MV-4-11 (cell line): ENCODE data around the gene SUGCT.
"Not testable (repeated sequence)": the region's sequence is repeated elsewhere in the genome, so short reads cannot be mapped to it uniquely, and the experiment has no call there.

Experiments used
- DNase-seq: peaks from one replicate; lab custom pipeline; 2025; lab: John Stamatoyannopoulos, UW

SUGCT gene

DNA sequence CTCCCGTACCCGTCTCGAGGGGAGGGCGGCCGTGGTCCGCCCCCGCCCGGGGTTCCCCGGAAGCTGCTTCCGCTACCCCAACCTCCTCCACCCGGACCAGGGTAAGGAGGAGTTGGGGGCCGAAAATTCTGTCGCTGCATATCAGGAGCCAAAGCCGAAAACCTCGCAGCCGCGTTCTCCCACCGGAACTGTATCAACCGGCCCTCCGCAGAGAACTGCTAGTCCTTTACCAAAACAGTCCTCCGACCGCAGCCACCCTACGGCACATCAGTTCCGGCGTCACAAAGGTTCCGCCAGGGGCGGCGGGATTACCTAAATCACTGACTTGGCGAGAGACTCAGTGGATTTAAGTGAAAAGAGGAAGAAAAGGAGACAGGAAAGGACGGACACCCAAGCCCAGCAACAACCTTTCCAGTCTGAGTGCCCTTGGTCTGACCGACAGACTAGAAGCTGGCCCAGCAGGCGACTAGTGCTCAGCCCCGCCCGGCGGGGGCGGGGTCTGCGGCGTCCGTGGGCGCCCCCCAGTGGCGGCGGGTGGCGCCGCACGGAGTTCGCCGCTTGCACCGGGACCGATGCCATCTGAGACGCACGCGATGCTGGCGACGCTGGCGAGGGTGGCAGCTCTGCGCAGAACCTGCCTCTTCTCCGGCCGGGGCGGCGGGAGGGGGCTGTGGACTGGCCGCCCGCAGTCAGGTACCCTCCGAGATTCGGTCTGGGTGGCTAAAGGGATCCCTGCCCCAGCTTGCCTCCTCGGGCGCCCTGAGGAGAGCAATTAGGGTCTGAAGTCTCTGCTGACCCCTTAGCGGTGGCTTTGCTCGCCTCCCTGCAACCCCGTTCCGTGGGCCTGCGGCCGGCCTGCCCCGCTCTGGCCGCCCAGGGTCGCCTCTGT, at the start of gene SUGCT, which contains the start of gene MPLKIP:
Gene SUGCT (plus strand): TSS at position 578 of the 889 bp plus-strand sequence.
Gene MPLKIP (minus strand): TSS at position 195 of the 889 bp plus-strand sequence. CDS start 55 bp downstream, at position 140.
- peak; percentile 81 for DNase-seq

- no peak for DNase-seq
These were observed 42.6 kb upstream of the SUGCT start for GRCh38 chr7:40092182-40092581.

DNA sequence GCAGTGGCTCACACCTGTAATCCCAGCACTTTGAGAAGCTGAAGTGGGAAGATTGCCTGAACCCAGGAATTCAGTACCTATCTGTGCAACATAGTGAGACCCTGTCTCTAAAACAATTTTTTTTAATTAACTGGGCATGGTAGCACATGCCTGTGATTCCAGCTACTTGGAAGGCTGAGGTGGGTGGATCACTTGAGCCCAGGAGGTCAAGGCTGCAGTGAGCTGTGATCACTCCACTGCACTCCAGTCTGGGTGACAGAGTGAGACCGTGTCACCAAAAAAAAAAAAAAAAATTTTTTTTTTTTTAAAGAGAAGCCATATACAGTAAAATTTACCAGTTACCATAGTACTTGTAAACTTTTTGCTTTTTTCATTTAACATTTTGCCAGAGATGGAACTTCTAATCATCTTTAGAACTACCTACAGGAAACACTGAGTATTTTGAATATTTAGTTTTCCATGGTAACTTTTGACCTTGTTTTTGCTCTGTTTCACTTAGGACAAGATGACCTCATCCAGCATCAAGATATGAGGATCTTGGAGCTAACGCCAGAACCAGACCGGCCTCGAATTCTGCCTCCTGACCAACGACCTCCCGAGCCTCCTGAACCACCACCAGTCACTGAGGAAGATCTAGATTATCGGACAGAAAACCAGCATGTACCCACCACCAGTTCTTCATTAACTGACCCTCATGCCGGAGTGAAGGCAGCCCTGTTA, 41.0 kb upstream of the SUGCT start:
- DNase-seq: no peak

- no peak for DNase-seq
These were observed 39.6 kb upstream of the SUGCT start for GRCh38 chr7:40095230-40095629.

- no peak for DNase-seq
These were observed 39.0 kb upstream of the SUGCT start for GRCh38 chr7:40095695-40096327.

DNA sequence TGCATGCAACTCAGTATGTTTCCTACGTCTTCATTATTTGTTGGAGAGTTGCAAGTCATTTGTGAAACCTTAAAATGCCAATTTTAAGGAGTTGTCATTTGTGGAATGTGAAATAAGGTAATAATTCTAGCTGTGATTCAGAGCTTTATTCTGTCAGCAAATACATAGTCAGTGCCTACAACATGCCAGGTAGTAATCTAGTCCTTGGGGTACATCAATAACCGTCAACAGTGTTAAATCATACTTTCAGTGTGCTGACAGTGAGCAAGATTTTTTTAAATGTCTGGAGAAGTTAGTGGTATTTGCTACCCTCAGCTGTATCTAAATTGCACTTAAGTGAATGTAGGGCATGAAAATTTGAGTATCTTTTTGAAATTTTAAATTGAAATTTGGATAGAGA, 37.1 kb upstream of the SUGCT start:
- DNase-seq: no peak

- no peak for DNase-seq
These were observed 36.0 kb upstream of the SUGCT start for GRCh38 chr7:40098810-40099209.

DNA sequence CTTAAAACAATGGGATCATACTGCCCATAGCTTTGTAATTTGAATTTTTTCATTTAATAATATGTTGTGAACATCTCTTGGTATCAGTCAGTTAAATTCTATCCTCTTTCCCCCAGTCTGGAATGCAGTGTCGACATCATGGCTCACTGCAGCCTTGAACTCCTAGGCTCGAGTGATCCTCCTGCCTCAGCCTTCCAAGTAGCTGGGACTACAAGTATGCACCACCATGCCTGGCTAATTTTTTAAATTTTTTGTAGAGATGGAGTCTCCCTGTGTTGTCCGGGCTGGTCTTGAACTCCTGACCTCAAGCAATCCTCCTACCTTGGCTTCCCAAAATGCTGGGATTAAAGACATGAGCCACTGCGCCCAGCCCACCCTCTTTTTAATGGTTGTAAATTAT, 35.0 kb upstream of the SUGCT start:
- no peak for DNase-seq

DNA sequence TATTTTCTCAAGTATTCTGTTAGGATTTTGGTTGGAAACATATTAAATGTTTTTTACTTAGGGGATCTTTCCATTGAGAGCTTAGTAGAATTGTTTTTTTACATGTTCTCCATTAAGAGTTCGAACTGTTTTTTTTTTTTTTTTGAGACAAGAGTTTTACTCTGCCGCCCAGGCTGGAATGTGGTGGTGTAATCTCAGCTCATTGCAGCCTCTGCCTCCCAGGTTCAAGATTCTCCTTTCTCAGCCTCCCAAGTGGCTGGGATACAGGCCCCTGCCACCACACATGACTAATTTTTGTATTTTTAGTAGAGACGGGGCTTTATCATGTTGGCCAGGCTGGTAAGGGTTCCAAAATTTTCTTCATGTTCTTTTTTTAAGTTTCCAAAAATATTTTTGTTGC, 33.6 kb upstream of the SUGCT start:
- DNase-seq: no peak

DNA sequence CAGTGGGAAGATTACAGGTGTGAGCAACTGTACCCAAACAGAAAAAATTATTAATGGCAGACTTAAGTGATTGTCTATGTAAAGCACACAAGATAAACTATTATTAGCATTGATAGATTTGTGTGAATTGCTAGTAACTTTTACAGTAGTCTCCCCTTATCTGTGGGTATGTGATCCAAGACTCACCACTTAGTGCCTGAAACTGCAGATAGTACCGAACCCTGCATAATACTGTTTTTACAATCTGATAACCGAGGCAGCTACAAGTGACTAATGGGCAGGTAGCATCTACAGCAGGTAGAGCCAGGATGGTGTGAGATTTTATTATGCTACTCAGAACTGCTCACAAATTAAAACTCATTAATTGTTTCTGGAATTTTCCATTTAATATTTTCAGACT, 31.9 kb upstream of the SUGCT start:
- no peak for DNase-seq

DNA sequence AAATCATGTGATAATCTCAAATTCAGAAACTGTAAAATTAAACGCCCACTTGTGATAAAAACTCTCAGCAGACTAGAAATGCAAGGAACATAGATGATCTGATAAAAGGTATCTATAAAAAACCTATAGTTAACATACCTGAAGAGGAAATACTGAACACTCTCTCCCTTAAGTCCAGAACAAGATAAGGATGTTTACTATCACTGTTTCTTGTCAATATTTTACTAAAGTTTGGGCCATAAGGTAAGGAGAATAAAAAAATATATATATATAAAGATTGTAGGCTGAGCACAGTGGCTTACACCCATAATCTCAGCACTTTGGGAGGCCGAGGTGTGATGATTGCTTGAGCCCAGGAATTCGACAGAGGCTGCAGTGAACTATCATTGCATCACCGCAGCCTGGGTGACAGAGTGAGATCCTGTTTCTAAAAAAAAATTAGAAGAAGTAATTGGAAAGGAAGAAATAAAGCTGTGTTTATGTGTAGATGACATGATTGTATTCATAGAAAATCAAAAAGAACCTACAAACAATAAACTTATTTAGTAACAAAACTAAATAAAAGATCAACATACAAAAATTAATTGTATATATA, 28.8 kb upstream of the SUGCT start:
- DNase-seq: peak; percentile 22

GRCh38 chr7:40115936-40116335, 18.9 kb upstream of the SUGCT start:
- no peak for DNase-seq

GRCh38 chr7:40117199-40117598, 17.6 kb upstream of the SUGCT start:
- not testable (repeated sequence) for DNase-seq

- DNase-seq: peak; percentile 46
These were observed 16.6 kb upstream of the SUGCT start for GRCh38 chr7:40118201-40118600.

GRCh38 chr7:40120020-40120419, 14.8 kb upstream of the SUGCT start:
- DNase-seq: no peak

- DNase-seq: not testable (repeated sequence)
These were observed 12.5 kb upstream of the SUGCT start for GRCh38 chr7:40122100-40122939.

- DNase-seq: no peak
These were observed 11.9 kb upstream of the SUGCT start for GRCh38 chr7:40122940-40123254.

- DNase-seq: peak; percentile 24
These were observed 1.0 kb upstream of the SUGCT start for GRCh38 chr7:40133561-40134427.

GRCh38 chr7:40135317-40135610, 459 bp downstream of the SUGCT start:
- no peak for DNase-seq

- no peak for DNase-seq
These were observed 2.8 kb downstream of the SUGCT start for GRCh38 chr7:40137563-40137962.

- no peak for DNase-seq
These were observed 4.2 kb downstream of the SUGCT start for GRCh38 chr7:40138973-40139372.
